ENCODE results near the gene PLAC9.

- TF ChIP-seq PATZ1 (CRISPR knock-in tag; IDR thresholded peaks at IDR 0.05; ENCODE audit: borderline replicate concordance) (no peak), CREB5 (CRISPR knock-in tag; IDR thresholded peaks at IDR 0.05; ENCODE audit: low read depth) (no peak), ZFP30 (CRISPR knock-in tag; IDR thresholded peaks at IDR 0.05) (no peak), POU6F1 (CRISPR knock-in tag; IDR thresholded peaks at IDR 0.05; ENCODE audit: borderline replicate concordance, low read depth) (no peak), RARB (CRISPR knock-in tag; IDR thresholded peaks at IDR 0.05) (no peak), ARNTL (CRISPR knock-in tag; IDR thresholded peaks at IDR 0.05; ENCODE audit: borderline replicate concordance, low read depth) (no peak), CSRNP3 (CRISPR knock-in tag; IDR thresholded peaks at IDR 0.05) (no peak), TOX (CRISPR knock-in tag; IDR thresholded peaks at IDR 0.05; ENCODE audit: borderline replicate concordance) (no peak), ZNF8 (CRISPR knock-in tag; IDR thresholded peaks at IDR 0.05) (no peak), ZNF70 (CRISPR knock-in tag; IDR thresholded peaks at IDR 0.05) (no peak), ZC3H10 (CRISPR knock-in tag; IDR thresholded peaks at IDR 0.05) (no peak), OSR1 (CRISPR knock-in tag; IDR thresholded peaks at IDR 0.05) (no peak)
These were observed 38.1 kb downstream of the PLAC9 start for GRCh38 chr10:80170641-80171040.

Data from SK-N-SH treated with all-trans-retinoic acid at 6 μM for 48 hours (cell line).